Body of pancreas (tissue), 4 donors: ENCODE data around the gene NSFL1C.

Experiments
- CTCF ChIP-seq, 7 experiments: fragments of 450-650 bp in 4 of 7; fragments of 200-600 bp in 3 of 7; sonication (generic) in 3 of 7; IDR thresholded peaks; one replicate each; pipeline ENCODE4 v1.5.1; 2016 to 2019; ENCODE audit warnings: antibody characterized with exemption in 7 of 7
- POLR2A ChIP-seq, 3 donors: fragments of 450-650 bp; IDR thresholded peaks; one replicate each; pipeline ENCODE4 v1.6.1; 2016; ENCODE audit warnings: antibody characterized with exemption in 3 of 3, mild to moderate bottlenecking in 2 of 3

DNA sequence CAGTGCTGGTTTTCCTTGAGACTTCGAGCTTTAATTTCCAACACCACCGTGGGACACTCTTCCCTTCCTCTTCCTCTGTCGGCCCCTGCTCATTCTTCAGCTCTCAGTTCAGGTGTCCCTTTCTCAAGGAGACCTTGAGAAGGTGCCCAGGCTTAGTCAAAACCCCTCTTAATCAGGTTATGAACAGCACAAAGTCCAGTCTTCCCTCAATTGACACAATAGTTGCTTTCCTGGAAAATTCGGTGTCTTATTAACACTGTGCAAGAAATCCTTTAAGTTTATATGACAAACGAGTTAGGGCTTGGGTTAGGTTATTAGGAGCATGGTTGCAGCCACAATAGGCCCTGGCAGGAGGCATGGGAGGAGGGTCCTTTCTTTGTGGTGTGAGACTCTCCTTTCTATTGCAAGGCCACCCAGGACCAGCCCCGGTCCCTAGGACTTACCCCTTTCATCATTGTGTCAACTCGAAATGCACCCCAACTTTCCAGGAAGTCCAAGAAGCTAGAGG is 1.5 kb upstream of the NSFL1C start:
- TF ChIP-seq CTCF (IDR thresholded peaks at IDR 0.05) (no peak), POLR2A (IDR thresholded peaks at IDR 0.05) (no peak)
